HEK293 (cell line): ENCODE results near the gene BTF3.
A peak's percentile ranks its signal among the peaks of the same experiment; 100 is the strongest.
"Not testable (repeated sequence)": the region's sequence is repeated elsewhere in the genome, so short reads cannot be mapped to it uniquely, and the experiment has no call there.

Source experiments
- CTCF ChIA-PET: fragments of 350-600 bp; formaldehyde crosslinking; extraction: SDS; loops from one replicate; lab custom pipeline; 2021; ENCODE audit warnings: antibody characterized with exemption; lab: Yijun Ruan, JAX
- POLR2A ChIA-PET: fragments of 300-600 bp; formaldehyde crosslinking; extraction: SDS; loops from one replicate; lab custom pipeline; 2020; ENCODE audit warnings: antibody characterized with exemption, inconsistent platforms; lab: Yijun Ruan, JAX
- H3K27ac ChIP-seq: fragments of 200-500 bp; sonication (Bioruptor generic); 2 replicates; pipeline ENCODE4 v1.5.1; 2014; ENCODE audit warnings: low read depth, low read length, control low read depth, inconsistent platforms; ENCODE audit errors: extremely low read depth
- H3K36me3 ChIP-seq, 2 experiments: fragments of 200-500 bp in 1 of 2; sonication (Bioruptor generic) in 1 of 2; 1 replicate in 1 of 2; 2 replicates in 1 of 2; pipeline ENCODE4 v1.5.1; 2014 to 2017; ENCODE audit warnings: inconsistent platforms in 2 of 2, low read length in 2 of 2; ENCODE audit not compliant: control insufficient read depth in 2 of 2, insufficient read depth in 1 of 2
- H3K4me1 ChIP-seq: fragments of 200-500 bp; sonication (Bioruptor generic); 2 replicates; pipeline ENCODE4 v1.5.1; 2014; ENCODE audit warnings: mild to moderate bottlenecking, low read length, inconsistent platforms; ENCODE audit not compliant: control insufficient read depth, insufficient read depth
- H3K4me3 ChIP-seq: 2 replicates; pipeline ENCODE4 v1.5.1; 2011; ENCODE audit warnings: low read depth, mild to moderate bottlenecking, control low read depth, low read length, moderate library complexity
- H3K9me3 ChIP-seq: fragments of 200-500 bp; sonication (Bioruptor generic); 2 replicates; pipeline ENCODE4 v1.5.1; 2014; ENCODE audit warnings: low read depth, low read length, inconsistent platforms; ENCODE audit not compliant: control insufficient read depth, insufficient read depth
- BCL11A ChIP-seq: fragments of 450-650 bp; formaldehyde crosslinking; IDR thresholded peaks from 2 replicates; pipeline ENCODE4 v1.5.1; 2016; ENCODE audit warnings: low read depth, missing biosample characterization, missing genetic modification characterization
- HOXC10 ChIP-seq: sonication (generic); formaldehyde crosslinking; IDR thresholded peaks from 2 replicates; pipeline ENCODE4 v1.8.1; 2023; ENCODE audit warnings: mild to moderate bottlenecking, missing genetic modification reagents
- TRIM28 ChIP-seq: IDR thresholded peaks from 2 replicates; pipeline ENCODE4 v1.6.1; 2011; ENCODE audit warnings: low read length, control low read depth, borderline replicate concordance
- YY2 ChIP-seq: fragments of 450-650 bp; formaldehyde crosslinking; IDR thresholded peaks from 2 replicates; pipeline ENCODE4 v1.5.1; 2016; ENCODE audit warnings: missing biosample characterization, missing genetic modification characterization
- ZNF10 ChIP-seq: fragments of 450-650 bp; formaldehyde crosslinking; IDR thresholded peaks from 2 replicates; pipeline ENCODE4 v1.5.1; 2017; ENCODE audit warnings: missing biosample characterization, missing genetic modification characterization
- ZNF324 ChIP-seq: fragments of 450-650 bp; formaldehyde crosslinking; IDR thresholded peaks from 2 replicates; pipeline ENCODE4 v1.5.1; 2016; ENCODE audit warnings: missing biosample characterization, missing genetic modification characterization
- ZNF366 ChIP-seq: fragments of 450-650 bp; formaldehyde crosslinking; conservative IDR thresholded peaks from 2 replicates; pipeline ENCODE4 v1.5.1; 2016; ENCODE audit warnings: missing biosample characterization, missing genetic modification characterization
- ZNF514 ChIP-seq: fragments of 450-650 bp; formaldehyde crosslinking; IDR thresholded peaks from 2 replicates; pipeline ENCODE4 v1.5.1; 2016; ENCODE audit warnings: missing biosample characterization, missing genetic modification characterization
- ZNF521 ChIP-seq: fragments of 450-650 bp; formaldehyde crosslinking; IDR thresholded peaks from 2 replicates; pipeline ENCODE4 v1.5.1; 2017; ENCODE audit warnings: missing biosample characterization, mild to moderate bottlenecking, missing genetic modification characterization
- ZNF555 ChIP-seq: fragments of 450-650 bp; formaldehyde crosslinking; conservative IDR thresholded peaks from 2 replicates; pipeline ENCODE4 v1.5.1; 2017; ENCODE audit warnings: missing biosample characterization, mild to moderate bottlenecking, missing genetic modification characterization, inconsistent platforms
- ZNF596 ChIP-seq: fragments of 450-650 bp; IDR thresholded peaks from 2 replicates; pipeline ENCODE4 v1.5.0; 2018; ENCODE audit warnings: missing biosample characterization, mild to moderate bottlenecking, missing genetic modification characterization, moderate library complexity
- ZNF660 ChIP-seq: fragments of 450-650 bp; IDR thresholded peaks from 2 replicates; pipeline ENCODE4 v1.5.1; 2018; ENCODE audit warnings: missing biosample characterization, mild to moderate bottlenecking, missing genetic modification characterization
- ZNF677 ChIP-seq: fragments of 450-650 bp; IDR thresholded peaks from 2 replicates; pipeline ENCODE4 v1.5.0; 2018; ENCODE audit warnings: missing biosample characterization, mild to moderate bottlenecking, missing genetic modification characterization, moderate library complexity
- ZSCAN23 ChIP-seq: fragments of 450-650 bp; formaldehyde crosslinking; IDR thresholded peaks from 2 replicates; pipeline ENCODE4 v1.5.1; 2016; ENCODE audit warnings: missing biosample characterization, missing genetic modification characterization
- TF ChIP-seq, protein P1 (sequence below): fragments of 450-650 bp; formaldehyde crosslinking; IDR thresholded peaks from 2 replicates; pipeline ENCODE4 v1.5.1; 2016; ENCODE audit warnings: missing biosample characterization, missing genetic modification characterization
- TF ChIP-seq, protein P2 (sequence below): fragments of 450-650 bp; formaldehyde crosslinking; IDR thresholded peaks from 2 replicates; pipeline ENCODE4 v1.5.1; 2016; ENCODE audit warnings: missing biosample characterization, missing genetic modification characterization
- TF ChIP-seq, protein P3 (sequence below): fragments of 450-650 bp; formaldehyde crosslinking; IDR thresholded peaks from 2 replicates; pipeline ENCODE4 v1.5.1; 2016; ENCODE audit warnings: missing biosample characterization, missing genetic modification characterization
- TF ChIP-seq, protein P4 (sequence below): fragments of 450-650 bp; formaldehyde crosslinking; IDR thresholded peaks from 2 replicates; pipeline ENCODE4 v1.5.1; 2016; ENCODE audit warnings: missing biosample characterization, missing genetic modification characterization, low read depth
- TF ChIP-seq, protein P5 (sequence below): fragments of 450-650 bp; formaldehyde crosslinking; IDR thresholded peaks from 2 replicates; pipeline ENCODE4 v1.5.1; 2016; ENCODE audit warnings: missing biosample characterization, missing genetic modification characterization

The BTF3 gene

DNA sequence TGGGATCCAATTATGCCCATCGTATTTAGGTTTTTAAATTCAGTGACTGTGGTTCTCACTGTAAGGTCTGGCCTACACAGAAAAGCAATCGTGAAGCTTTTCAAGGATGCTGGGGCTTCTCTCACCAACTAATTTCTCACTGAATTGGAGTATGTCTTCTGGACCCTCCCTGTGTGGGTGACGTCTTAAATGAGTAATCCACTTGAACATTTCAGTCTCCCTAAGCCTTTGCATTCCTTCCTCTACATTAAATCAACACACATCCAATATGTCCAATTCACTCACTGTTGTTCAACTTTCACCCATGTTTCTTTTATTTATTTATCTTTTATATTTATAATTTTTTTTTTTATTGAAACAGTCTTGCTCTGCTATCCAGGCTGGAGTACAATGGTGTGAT, 12.5 kb upstream of the BTF3 start (continued):
- TF ChIP-seq HOXC10 (CRISPR knock-in tag) (no peak), ZSCAN23 (tag by site-specific recombination) (no peak)
- TF ChIP-seq, all 188 proteins: peak for 0

DNA sequence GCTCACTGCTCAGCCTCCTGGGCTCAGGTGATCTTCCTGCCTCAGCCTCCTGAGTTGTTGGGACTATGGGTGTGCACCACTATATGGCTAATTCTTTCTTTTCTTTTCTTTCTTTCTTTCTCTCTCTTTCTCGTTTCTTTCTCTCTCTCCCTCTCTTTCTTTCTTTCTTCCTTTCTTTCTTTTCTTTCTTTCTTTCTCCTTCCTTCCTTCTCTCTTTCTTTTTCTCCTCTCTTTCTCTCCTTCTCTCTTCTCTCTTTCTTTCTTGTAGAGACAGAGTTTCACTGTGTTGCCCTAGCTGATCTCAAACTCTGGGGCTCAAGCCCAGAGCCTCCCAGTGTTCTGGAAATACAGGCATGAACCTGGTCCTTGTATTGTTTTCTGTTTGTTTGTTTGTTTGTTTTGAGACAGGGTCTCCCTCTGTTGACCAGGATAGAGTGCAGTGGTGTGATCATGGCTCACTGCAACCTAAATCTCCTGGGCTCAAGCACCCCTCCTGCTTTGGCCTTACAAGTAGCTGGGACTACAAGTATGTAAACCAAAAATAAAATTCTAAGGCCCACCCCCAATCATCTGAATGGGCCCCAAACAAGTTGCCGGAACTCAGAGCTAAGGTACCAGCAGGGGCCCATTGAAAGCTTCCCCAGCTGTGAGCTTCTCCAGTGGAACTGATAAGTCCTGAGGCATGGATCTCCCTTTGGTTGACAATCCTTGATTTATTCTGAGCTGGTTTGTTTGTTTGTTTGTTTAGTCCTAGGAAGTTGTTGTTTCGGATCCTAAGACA, 11.9 kb upstream of the BTF3 start:
- H3K9me3 ChIP-seq = no peaks in the 10 kb centered on the region
- TF ChIP-seq ZNF521 (tag by site-specific recombination) = no peak
- TF ChIP-seq ZNF596 (tag by site-specific recombination) = peak; percentile 43; the same call in 1 of the 2 replicates
- TF ChIP-seq ZNF366 (tag by site-specific recombination) = peak; percentile 84
- no peaks in the 10 kb centered on the region for H3K36me3 ChIP-seq
- ChIA-PET POLR2A (interaction anchor here (1.7 kb wide), 1 partner anchor 12 kb away, joined by 5 read pairs; the partner anchor contains the start of gene BTF3), CTCF (interaction anchor here (0.7 to 2.0 kb wide), 3 partner anchors 9 to 33 kb away, joined by 3 to 6 read pairs (median 4); no protein-coding TSS in a partner anchor)
- H3K27ac ChIP-seq = no peak overlapping the region
- no peak overlapping the region for H3K4me3 ChIP-seq
- no peaks in the 10 kb centered on the region for H3K4me1 ChIP-seq

DNA sequence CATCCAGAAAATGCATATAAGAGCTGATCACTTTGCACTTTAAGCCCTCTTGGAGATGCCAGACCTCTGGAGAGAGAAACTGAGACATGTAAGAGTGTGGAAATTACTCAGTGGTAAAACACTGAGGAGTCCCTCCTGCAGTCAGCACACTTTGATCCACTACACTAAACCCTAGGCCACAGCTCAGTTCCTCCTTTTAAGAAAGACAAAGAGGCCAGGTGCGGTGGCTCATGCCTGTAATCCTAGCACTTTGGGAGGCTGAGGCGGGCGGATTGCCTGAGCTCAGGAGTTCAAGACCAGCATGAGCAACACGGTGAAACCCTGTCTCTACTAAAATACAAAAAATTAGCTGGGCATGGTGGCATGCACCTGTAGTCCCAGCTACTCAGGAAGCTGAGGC, 11.0 kb upstream of the BTF3 start:
- ChIA-PET CTCF (interaction anchor here (0.6 to 2.0 kb wide), 6 partner anchors 10 to 1295 kb away, joined by 3 to 8 read pairs (median 4); no protein-coding TSS in a partner anchor), POLR2A (interaction anchor here (1.7 kb wide), 1 partner anchor 11 kb away, joined by 5 read pairs; the partner anchor contains the start of gene BTF3)
- H3K27ac ChIP-seq, H3K9me3 ChIP-seq, H3K4me1 ChIP-seq, H3K4me3 ChIP-seq, H3K36me3 ChIP-seq: not testable (repeated sequence)

DNA sequence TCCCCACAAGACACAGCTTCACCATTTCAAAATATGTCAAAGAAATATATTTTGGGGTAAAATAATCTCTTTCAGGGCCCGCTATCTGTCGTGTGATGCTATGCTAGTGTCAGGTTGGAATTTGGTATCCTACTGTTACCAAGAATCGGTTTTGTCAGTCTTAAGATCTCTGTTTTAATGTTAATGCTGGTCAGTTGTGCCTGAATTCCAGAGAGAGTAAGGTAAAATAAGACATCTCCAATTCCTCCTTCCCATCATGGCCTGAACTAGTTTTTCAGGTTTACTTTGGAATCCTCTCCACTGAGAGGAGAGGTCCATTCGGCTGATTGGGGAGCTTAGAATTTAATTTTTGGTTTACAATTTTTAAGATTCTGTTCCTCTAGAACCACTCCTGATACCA, 10.4 kb upstream of the BTF3 start:
- H3K4me3 ChIP-seq = no peak overlapping the region
- CTCF ChIA-PET = interaction anchor here (1.0 to 2.0 kb wide), 4 partner anchors 9 to 37 kb away, joined by 3 to 8 read pairs (median 4); no protein-coding TSS in a partner anchor
- H3K27ac ChIP-seq = no peak overlapping the region
- H3K9me3 ChIP-seq = no peaks in the 10 kb centered on the region
- POLR2A ChIA-PET = no interaction called here
- H3K36me3 ChIP-seq = no peaks in the 10 kb centered on the region
- no peaks in the 10 kb centered on the region for H3K4me1 ChIP-seq
- TF ChIP-seq ZNF677 (tag by site-specific recombination) = no peak
- TF ChIP-seq, protein P1, sequence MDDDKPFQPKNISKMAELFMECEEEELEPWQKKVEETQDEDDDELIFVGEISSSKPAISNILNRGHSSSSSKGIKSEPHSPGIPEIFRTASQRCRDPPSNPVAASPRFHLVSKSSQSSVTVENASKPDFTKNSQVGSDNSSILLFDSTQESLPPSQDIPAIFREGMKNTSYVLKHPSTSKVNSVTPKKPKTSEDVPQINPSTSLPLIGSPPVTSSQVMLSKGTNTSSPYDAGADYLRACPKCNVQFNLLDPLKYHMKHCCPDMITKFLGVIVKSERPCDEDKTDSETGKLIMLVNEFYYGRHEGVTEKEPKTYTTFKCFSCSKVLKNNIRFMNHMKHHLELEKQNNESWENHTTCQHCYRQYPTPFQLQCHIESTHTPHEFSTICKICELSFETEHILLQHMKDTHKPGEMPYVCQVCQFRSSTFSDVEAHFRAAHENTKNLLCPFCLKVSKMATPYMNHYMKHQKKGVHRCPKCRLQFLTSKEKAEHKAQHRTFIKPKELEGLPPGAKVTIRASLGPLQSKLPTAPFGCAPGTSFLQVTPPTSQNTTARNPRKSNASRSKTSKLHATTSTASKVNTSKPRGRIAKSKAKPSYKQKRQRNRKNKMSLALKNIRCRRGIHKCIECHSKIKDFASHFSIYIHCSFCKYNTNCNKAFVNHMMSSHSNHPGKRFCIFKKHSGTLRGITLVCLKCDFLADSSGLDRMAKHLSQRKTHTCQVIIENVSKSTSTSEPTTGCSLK (tag by site-specific recombination) = no peak
- TF ChIP-seq, protein P2, sequence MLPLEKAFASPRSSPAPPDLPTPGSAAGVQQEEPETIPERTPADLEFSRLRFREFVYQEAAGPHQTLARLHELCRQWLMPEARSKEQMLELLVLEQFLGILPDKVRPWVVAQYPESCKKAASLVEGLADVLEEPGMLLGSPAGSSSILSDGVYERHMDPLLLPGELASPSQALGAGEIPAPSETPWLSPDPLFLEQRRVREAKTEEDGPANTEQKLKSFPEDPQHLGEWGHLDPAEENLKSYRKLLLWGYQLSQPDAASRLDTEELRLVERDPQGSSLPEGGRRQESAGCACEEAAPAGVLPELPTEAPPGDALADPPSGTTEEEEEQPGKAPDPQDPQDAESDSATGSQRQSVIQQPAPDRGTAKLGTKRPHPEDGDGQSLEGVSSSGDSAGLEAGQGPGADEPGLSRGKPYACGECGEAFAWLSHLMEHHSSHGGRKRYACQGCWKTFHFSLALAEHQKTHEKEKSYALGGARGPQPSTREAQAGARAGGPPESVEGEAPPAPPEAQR (tag by site-specific recombination) = no peak
- no peak for TF ChIP-seq ZNF555 (tag by site-specific recombination)
- TF ChIP-seq, protein P3, sequence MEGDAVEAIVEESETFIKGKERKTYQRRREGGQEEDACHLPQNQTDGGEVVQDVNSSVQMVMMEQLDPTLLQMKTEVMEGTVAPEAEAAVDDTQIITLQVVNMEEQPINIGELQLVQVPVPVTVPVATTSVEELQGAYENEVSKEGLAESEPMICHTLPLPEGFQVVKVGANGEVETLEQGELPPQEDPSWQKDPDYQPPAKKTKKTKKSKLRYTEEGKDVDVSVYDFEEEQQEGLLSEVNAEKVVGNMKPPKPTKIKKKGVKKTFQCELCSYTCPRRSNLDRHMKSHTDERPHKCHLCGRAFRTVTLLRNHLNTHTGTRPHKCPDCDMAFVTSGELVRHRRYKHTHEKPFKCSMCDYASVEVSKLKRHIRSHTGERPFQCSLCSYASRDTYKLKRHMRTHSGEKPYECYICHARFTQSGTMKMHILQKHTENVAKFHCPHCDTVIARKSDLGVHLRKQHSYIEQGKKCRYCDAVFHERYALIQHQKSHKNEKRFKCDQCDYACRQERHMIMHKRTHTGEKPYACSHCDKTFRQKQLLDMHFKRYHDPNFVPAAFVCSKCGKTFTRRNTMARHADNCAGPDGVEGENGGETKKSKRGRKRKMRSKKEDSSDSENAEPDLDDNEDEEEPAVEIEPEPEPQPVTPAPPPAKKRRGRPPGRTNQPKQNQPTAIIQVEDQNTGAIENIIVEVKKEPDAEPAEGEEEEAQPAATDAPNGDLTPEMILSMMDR = no peak
- TF ChIP-seq ZNF514 (tag by site-specific recombination) = no peak
- TF ChIP-seq TRIM28 = no peak
- no peak for TF ChIP-seq ZSCAN23 (tag by site-specific recombination)
- TF ChIP-seq, protein P4, sequence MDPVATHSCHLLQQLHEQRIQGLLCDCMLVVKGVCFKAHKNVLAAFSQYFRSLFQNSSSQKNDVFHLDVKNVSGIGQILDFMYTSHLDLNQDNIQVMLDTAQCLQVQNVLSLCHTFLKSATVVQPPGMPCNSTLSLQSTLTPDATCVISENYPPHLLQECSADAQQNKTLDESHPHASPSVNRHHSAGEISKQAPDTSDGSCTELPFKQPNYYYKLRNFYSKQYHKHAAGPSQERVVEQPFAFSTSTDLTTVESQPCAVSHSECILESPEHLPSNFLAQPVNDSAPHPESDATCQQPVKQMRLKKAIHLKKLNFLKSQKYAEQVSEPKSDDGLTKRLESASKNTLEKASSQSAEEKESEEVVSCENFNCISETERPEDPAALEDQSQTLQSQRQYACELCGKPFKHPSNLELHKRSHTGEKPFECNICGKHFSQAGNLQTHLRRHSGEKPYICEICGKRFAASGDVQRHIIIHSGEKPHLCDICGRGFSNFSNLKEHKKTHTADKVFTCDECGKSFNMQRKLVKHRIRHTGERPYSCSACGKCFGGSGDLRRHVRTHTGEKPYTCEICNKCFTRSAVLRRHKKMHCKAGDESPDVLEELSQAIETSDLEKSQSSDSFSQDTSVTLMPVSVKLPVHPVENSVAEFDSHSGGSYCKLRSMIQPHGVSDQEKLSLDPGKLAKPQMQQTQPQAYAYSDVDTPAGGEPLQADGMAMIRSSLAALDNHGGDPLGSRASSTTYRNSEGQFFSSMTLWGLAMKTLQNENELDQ (tag by site-specific recombination) = no peak
- TF ChIP-seq ZNF10 (tag by site-specific recombination) = no peak
- TF ChIP-seq BCL11A (tag by site-specific recombination) = no peak
- no peak for TF ChIP-seq ZNF324
- no peak for TF ChIP-seq YY2 (tag by site-specific recombination)
- no peak for TF ChIP-seq ZNF660
- TF ChIP-seq, protein P5, sequence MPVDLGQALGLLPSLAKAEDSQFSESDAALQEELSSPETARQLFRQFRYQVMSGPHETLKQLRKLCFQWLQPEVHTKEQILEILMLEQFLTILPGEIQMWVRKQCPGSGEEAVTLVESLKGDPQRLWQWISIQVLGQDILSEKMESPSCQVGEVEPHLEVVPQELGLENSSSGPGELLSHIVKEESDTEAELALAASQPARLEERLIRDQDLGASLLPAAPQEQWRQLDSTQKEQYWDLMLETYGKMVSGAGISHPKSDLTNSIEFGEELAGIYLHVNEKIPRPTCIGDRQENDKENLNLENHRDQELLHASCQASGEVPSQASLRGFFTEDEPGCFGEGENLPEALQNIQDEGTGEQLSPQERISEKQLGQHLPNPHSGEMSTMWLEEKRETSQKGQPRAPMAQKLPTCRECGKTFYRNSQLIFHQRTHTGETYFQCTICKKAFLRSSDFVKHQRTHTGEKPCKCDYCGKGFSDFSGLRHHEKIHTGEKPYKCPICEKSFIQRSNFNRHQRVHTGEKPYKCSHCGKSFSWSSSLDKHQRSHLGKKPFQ = no peak
